GM12872 (cell line): ENCODE data around the gene AURKA.

ENCODE experiments used
- TF ChIP-seq, protein P1 (sequence below): IDR thresholded peaks from 3 replicates; pipeline ENCODE4 v1.5.1; 2011; ENCODE audit warnings: low read depth, mild to moderate bottlenecking, low read length, moderate library complexity; ENCODE audit not compliant: insufficient read depth

The AURKA gene

DNA sequence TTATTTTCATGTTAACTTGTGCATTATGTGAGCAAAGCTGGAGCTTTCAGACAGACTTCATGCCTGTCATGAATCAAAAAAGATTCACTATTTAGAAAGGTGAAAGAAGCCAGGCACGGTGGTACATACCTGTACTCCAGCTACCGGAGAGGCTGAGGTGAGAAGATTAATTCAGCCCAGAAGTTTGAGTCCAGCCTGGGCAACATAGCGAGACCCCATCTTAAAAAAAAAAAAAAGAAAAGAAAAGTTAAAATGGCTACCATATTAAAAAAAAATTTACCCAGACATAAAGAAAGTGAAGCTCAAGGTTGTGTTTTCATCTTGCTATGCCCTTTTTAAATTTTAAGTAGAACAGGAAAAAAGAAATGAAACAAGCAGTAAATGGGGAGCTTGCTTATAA is 20.9 kb upstream of the AURKA start:
- TF ChIP-seq, protein P1, sequence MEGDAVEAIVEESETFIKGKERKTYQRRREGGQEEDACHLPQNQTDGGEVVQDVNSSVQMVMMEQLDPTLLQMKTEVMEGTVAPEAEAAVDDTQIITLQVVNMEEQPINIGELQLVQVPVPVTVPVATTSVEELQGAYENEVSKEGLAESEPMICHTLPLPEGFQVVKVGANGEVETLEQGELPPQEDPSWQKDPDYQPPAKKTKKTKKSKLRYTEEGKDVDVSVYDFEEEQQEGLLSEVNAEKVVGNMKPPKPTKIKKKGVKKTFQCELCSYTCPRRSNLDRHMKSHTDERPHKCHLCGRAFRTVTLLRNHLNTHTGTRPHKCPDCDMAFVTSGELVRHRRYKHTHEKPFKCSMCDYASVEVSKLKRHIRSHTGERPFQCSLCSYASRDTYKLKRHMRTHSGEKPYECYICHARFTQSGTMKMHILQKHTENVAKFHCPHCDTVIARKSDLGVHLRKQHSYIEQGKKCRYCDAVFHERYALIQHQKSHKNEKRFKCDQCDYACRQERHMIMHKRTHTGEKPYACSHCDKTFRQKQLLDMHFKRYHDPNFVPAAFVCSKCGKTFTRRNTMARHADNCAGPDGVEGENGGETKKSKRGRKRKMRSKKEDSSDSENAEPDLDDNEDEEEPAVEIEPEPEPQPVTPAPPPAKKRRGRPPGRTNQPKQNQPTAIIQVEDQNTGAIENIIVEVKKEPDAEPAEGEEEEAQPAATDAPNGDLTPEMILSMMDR, result no peak

DNA sequence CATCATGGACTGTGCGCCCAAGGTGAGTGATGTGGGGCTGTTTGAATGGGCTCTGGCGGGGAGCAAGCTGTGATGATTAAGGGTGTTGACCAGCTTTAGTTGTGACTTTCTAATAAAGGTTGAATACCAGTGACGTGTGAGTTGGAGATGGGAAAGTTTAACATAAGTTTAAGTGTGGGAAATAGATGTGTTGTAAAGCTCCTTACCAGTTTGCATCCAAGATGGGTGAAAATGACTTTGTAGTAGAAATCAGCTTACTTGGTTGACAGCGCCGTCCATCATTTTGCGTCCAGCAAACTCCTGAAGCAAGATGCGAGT is 20.4 kb upstream of the AURKA start:
- TF ChIP-seq, protein P1, result no peak

DNA sequence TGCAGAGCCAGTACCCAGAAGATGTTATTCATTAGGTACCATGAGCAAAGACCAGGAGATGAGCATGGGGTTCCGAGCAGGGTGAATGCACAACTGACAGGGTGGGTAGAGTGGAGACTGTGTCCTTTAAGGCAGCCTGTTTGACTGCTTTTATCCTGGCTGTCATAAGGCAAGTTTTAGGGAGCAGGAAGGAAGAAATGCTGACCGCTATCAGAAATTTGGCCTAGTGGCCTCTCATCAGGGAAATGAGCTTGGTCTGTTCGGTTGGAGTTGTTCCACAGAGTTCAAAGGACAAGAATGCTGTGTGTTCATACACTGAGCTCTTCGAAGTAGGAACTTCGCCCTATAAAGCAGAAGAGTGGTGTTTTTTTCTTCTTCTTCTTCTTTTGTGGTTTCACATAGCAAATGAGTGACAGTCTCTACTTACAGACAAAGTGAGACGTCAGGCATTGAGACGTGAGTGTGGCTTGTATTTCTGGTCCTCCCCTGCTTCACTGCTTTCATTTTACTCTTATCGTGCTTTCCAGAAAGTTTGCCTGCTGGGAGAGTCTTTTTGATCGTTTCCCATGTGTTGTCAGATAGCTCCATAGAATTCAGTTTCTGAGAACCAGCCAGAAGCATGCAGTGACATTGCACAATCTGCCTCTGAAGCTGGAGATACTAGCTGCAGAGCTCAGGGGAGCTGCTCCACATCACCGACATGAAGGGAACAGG is 19.9 kb upstream of the AURKA start, which contains the start of gene CASS4:
TSS of gene CASS4 (plus strand) at position 502 of the 714 bp plus-strand sequence. CDS start at position 701, 199 bp downstream.
- TF ChIP-seq, protein P1, result no peak

DNA sequence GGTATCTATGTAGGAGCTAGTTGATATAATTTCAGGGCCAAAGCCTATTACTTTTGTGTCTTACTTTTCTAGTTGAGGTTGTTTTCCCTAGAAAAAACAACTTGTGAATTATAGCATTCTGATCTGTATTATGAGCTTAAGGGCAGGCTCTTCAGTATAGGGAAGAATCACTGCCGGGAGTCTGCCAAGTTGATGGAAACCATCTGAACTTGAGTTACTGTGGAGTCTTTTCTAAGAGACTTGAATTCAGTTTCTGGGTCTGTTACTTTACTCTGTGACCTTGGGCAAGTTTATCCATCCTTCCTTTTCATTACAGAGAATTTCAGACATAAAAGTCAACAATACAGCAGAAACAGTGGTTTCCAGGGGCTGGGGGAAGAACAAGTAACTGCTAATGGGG is 17.9 kb upstream of the AURKA start:
- TF ChIP-seq, protein P1, result no peak

DNA sequence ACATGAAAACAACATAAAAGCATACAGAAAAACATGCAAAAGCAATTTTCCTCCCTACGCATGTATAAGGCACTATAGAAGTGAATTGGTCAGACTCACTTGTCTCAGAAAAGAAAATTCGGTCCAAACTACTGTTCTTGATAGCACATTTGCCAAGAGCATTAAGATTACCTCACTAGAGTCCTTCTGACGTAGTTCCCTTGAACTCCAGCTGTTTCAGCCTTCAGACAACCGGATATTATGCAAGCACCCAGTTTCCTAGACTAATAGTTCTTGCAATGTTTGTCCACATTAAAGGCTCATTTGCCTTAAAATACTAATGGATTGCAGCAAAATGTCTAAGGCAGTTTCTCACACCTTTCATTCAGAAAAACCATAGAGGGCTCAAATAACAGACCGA is 17.5 kb upstream of the AURKA start:
- TF ChIP-seq, protein P1, result no peak

DNA sequence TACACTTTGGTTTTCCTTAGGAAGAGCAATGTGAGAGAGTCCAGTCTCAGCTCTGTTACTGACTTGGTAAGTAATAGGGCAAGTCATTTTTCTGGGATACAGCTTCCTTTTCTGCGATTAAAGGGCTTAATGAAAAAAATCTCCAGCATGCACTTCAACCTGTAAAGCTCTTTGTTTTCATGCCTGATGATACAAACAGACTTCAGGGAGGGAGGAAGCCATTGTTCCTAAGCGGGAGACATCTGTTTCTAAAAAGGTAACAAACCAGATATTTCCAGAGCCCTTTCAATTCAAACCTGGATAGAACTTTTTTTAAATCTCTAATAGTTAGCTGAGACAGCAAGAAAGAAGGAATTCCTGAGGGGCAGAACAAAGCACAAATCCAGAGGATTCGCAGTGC is 14.9 kb upstream of the AURKA start:
- TF ChIP-seq, protein P1, result no peak

DNA sequence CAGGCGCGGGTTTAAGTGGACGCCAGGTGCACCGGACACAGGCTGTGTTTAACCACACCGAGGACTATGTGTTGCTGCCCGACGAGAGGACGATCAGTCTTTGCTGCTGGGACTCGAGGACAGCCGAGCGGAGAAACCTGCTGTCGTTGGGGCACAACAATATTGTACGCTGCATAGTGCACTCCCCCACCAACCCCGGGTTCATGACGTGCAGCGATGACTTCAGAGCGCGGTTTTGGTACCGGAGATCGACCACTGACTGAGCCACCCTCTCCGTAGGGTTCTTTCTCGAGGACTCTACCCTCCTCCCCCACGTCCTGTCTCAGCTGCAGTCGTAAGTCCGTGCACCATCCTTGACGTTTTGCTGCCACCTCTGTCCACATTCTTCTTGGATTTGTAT is 11.4 kb upstream of the AURKA start:
- TF ChIP-seq, protein P1, result no peak
